Activated naive CD8-positive, alpha-beta T cell (primary cell): ENCODE results near the gene FGD3.

Source experiments
- H3K27ac Mint-ChIP-seq: one replicate; pipeline ENCODE4 v1.8.0; 2021; ENCODE audit warnings: mixed read lengths
- H3K27me3 Mint-ChIP-seq: one replicate; pipeline ENCODE4 v1.8.0; 2021; ENCODE audit warnings: mixed read lengths
- H3K36me3 Mint-ChIP-seq: one replicate; pipeline ENCODE4 v1.8.0; 2021; ENCODE audit warnings: mixed read lengths
- H3K4me1 Mint-ChIP-seq: one replicate; pipeline ENCODE4 v1.8.0; 2021; ENCODE audit warnings: low read depth, mixed read lengths
- H3K4me3 Mint-ChIP-seq: one replicate; pipeline ENCODE4 v1.8.0; 2021; ENCODE audit warnings: mild to moderate bottlenecking, mixed read lengths
- H3K9me3 Mint-ChIP-seq: one replicate; pipeline ENCODE4 v1.8.0; 2021; ENCODE audit warnings: low read depth, mixed read lengths

FGD3 gene

GRCh38 chr9:93033531-93033930, 86.2 kb downstream of the FGD3 start:
- H3K36me3 Mint-ChIP-seq, result peaks cover 7% of the 10 kb centered on the region
- H3K27ac Mint-ChIP-seq, result peak overlapping the region; percentile 61
- no peaks in the 10 kb centered on the region for H3K27me3 Mint-ChIP-seq
- no peaks in the 10 kb centered on the region for H3K9me3 Mint-ChIP-seq
- H3K4me3 Mint-ChIP-seq, result no peak overlapping the region
- H3K4me1 Mint-ChIP-seq, result peaks cover 58% of the 10 kb centered on the region

- Mint-ChIP-seq H3K27me3 (no peaks in the 10 kb centered on the region), H3K27ac (no peak overlapping the region), H3K9me3 (no peaks in the 10 kb centered on the region), H3K4me3 (no peak overlapping the region), H3K4me1 (peaks cover 55% of the 10 kb centered on the region), H3K36me3 (peaks cover 4% of the 10 kb centered on the region)
Observed at GRCh38 chr9:93035106-93035660, 87.9 kb downstream of the FGD3 start.

- Mint-ChIP-seq H3K27ac (peak overlapping the region; percentile 34), H3K9me3 (no peaks in the 10 kb centered on the region), H3K4me1 (peaks cover 54% of the 10 kb centered on the region), H3K36me3 (peaks cover under 1% of the 10 kb centered on the region), H3K4me3 (no peak overlapping the region), H3K27me3 (no peaks in the 10 kb centered on the region)
Observed at GRCh38 chr9:93035821-93036351, 88.6 kb downstream of the FGD3 start.

- H3K4me3 Mint-ChIP-seq, result no peak overlapping the region
- H3K27me3 Mint-ChIP-seq, result no peaks in the 10 kb centered on the region
- no peaks in the 10 kb centered on the region for H3K9me3 Mint-ChIP-seq
- H3K4me1 Mint-ChIP-seq, result peaks cover 54% of the 10 kb centered on the region
- H3K27ac Mint-ChIP-seq, result peak overlapping the region; percentile 79
- no peaks in the 10 kb centered on the region for H3K36me3 Mint-ChIP-seq
Observed at GRCh38 chr9:93036887-93037475, 89.7 kb downstream of the FGD3 start.

GRCh38 chr9:93037476-93037971, 90.2 kb downstream of the FGD3 start:
- Mint-ChIP-seq H3K27ac (peak overlapping the region; percentile 79), H3K4me1 (peaks cover 53% of the 10 kb centered on the region), H3K36me3 (no peaks in the 10 kb centered on the region), H3K27me3 (no peaks in the 10 kb centered on the region), H3K9me3 (no peaks in the 10 kb centered on the region), H3K4me3 (no peak overlapping the region)

GRCh38 chr9:93038918-93039317, 91.6 kb downstream of the FGD3 start:
- H3K4me3 Mint-ChIP-seq, result no peak overlapping the region
- peak overlapping the region; percentile 81 for H3K27ac Mint-ChIP-seq
- H3K9me3 Mint-ChIP-seq, result no peaks in the 10 kb centered on the region
- H3K4me1 Mint-ChIP-seq, result peaks cover 63% of the 10 kb centered on the region
- H3K36me3 Mint-ChIP-seq, result no peaks in the 10 kb centered on the region
- no peaks in the 10 kb centered on the region for H3K27me3 Mint-ChIP-seq

- peak overlapping the region; percentile 81 for H3K27ac Mint-ChIP-seq
- H3K4me1 Mint-ChIP-seq, result peaks cover 64% of the 10 kb centered on the region
- no peaks in the 10 kb centered on the region for H3K36me3 Mint-ChIP-seq
- no peaks in the 10 kb centered on the region for H3K27me3 Mint-ChIP-seq
- H3K9me3 Mint-ChIP-seq, result no peaks in the 10 kb centered on the region
- no peak overlapping the region for H3K4me3 Mint-ChIP-seq
Observed at GRCh38 chr9:93039456-93039855, 92.1 kb downstream of the FGD3 start.

- Mint-ChIP-seq H3K27ac (peak overlapping the region; percentile 64), H3K36me3 (no peaks in the 10 kb centered on the region), H3K27me3 (no peaks in the 10 kb centered on the region), H3K9me3 (no peaks in the 10 kb centered on the region), H3K4me3 (no peak overlapping the region), H3K4me1 (peaks cover 65% of the 10 kb centered on the region)
Observed at GRCh38 chr9:93039976-93040375, 92.7 kb downstream of the FGD3 start.

- Mint-ChIP-seq H3K27ac (peak overlapping the region; percentile 64), H3K4me3 (no peak overlapping the region), H3K9me3 (no peaks in the 10 kb centered on the region), H3K27me3 (no peaks in the 10 kb centered on the region), H3K4me1 (peaks cover 66% of the 10 kb centered on the region), H3K36me3 (no peaks in the 10 kb centered on the region)
Observed at GRCh38 chr9:93040409-93040808, 93.1 kb downstream of the FGD3 start.

GRCh38 chr9:93041108-93041802, 93.9 kb downstream of the FGD3 start:
- Mint-ChIP-seq H3K4me1 (peaks cover 65% of the 10 kb centered on the region), H3K27me3 (no peaks in the 10 kb centered on the region), H3K36me3 (no peaks in the 10 kb centered on the region), H3K9me3 (no peaks in the 10 kb centered on the region), H3K27ac (peak overlapping the region; percentile 81), H3K4me3 (no peak overlapping the region)

GRCh38 chr9:93043122-93043521, 95.8 kb downstream of the FGD3 start:
- peaks cover 53% of the 10 kb centered on the region for H3K4me1 Mint-ChIP-seq
- H3K4me3 Mint-ChIP-seq, result no peak overlapping the region
- no peaks in the 10 kb centered on the region for H3K27me3 Mint-ChIP-seq
- no peaks in the 10 kb centered on the region for H3K9me3 Mint-ChIP-seq
- H3K27ac Mint-ChIP-seq, result peak overlapping the region; percentile 81
- H3K36me3 Mint-ChIP-seq, result no peaks in the 10 kb centered on the region

- Mint-ChIP-seq H3K4me3 (no peak overlapping the region), H3K9me3 (no peaks in the 10 kb centered on the region), H3K27ac (no peak overlapping the region), H3K27me3 (no peaks in the 10 kb centered on the region), H3K36me3 (no peaks in the 10 kb centered on the region), H3K4me1 (peaks cover 54% of the 10 kb centered on the region)
Observed at GRCh38 chr9:93045521-93045920, 98.2 kb downstream of the FGD3 start.

- H3K4me1 Mint-ChIP-seq, result peaks cover 33% of the 10 kb centered on the region
- no peak overlapping the region for H3K4me3 Mint-ChIP-seq
- H3K9me3 Mint-ChIP-seq, result no peaks in the 10 kb centered on the region
- H3K27me3 Mint-ChIP-seq, result no peaks in the 10 kb centered on the region
- no peaks in the 10 kb centered on the region for H3K36me3 Mint-ChIP-seq
- no peak overlapping the region for H3K27ac Mint-ChIP-seq
Observed at GRCh38 chr9:93048566-93049448, 101.5 kb downstream of the FGD3 start.

GRCh38 chr9:93049491-93049890, 102.2 kb downstream of the FGD3 start:
- H3K4me1 Mint-ChIP-seq, result peaks cover 37% of the 10 kb centered on the region
- no peak overlapping the region for H3K4me3 Mint-ChIP-seq
- H3K9me3 Mint-ChIP-seq, result no peaks in the 10 kb centered on the region
- no peaks in the 10 kb centered on the region for H3K36me3 Mint-ChIP-seq
- no peaks in the 10 kb centered on the region for H3K27me3 Mint-ChIP-seq
- H3K27ac Mint-ChIP-seq, result no peak overlapping the region
